Endothelial cell of umbilical vein (primary cell): Measurements from ENCODE around the gene TMTC1.

Source experiments
- EZH2 ChIP-seq: IDR thresholded peaks from 2 replicates; pipeline ENCODE4 v1.6.1; 2012; ENCODE audit warnings: borderline replicate concordance, low read depth, mild to moderate bottlenecking, moderate library complexity, low read length, inconsistent platforms; ENCODE audit not compliant: severe bottlenecking
- MAX ChIP-seq: IDR thresholded peaks from 2 replicates; pipeline ENCODE4 v1.6.1; 2011; ENCODE audit not compliant: insufficient read depth, insufficient read length
- POLR2A ChIP-seq: IDR thresholded peaks from 2 replicates; pipeline ENCODE4 v1.6.1; 2012; ENCODE audit warnings: low read depth, mild to moderate bottlenecking, control low read depth, low read length
- POLR2AphosphoS5 ChIP-seq: IDR thresholded peaks from 2 replicates; pipeline ENCODE4 v1.6.1; 2012; ENCODE audit warnings: low read depth, mild to moderate bottlenecking, control low read depth, low read length, moderate library complexity; ENCODE audit not compliant: insufficient read depth
- TF ChIP-seq, protein P1 (sequence below), 2 donors: IDR thresholded peaks; 1 replicate in 1 of 2; 2 replicates in 1 of 2; pipeline ENCODE4 v1.5.1; 2011; ENCODE audit warnings: low read length in 2 of 2, mild to moderate bottlenecking in 2 of 2, moderate library complexity in 2 of 2, control low read depth in 1 of 2, inconsistent platforms in 1 of 2, low read depth in 1 of 2; ENCODE audit not compliant: insufficient read depth in 1 of 2; ENCODE audit errors: extremely low read depth in 1 of 2

GRCh38 chr12:29725587-29726320 lies 58.0 kb downstream of the TMTC1 start:
- TF ChIP-seq, protein P1, sequence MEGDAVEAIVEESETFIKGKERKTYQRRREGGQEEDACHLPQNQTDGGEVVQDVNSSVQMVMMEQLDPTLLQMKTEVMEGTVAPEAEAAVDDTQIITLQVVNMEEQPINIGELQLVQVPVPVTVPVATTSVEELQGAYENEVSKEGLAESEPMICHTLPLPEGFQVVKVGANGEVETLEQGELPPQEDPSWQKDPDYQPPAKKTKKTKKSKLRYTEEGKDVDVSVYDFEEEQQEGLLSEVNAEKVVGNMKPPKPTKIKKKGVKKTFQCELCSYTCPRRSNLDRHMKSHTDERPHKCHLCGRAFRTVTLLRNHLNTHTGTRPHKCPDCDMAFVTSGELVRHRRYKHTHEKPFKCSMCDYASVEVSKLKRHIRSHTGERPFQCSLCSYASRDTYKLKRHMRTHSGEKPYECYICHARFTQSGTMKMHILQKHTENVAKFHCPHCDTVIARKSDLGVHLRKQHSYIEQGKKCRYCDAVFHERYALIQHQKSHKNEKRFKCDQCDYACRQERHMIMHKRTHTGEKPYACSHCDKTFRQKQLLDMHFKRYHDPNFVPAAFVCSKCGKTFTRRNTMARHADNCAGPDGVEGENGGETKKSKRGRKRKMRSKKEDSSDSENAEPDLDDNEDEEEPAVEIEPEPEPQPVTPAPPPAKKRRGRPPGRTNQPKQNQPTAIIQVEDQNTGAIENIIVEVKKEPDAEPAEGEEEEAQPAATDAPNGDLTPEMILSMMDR (IDR thresholded peaks at IDR 0.05; ENCODE audit: extremely low read depth in 1 of 2, insufficient read depth in 1 of 2, low read depth in 1 of 2, low read length in 2 of 2), result no peak
- no peak for TF ChIP-seq POLR2A
- TF ChIP-seq POLR2AphosphoS5, result no peak
- no peak for TF ChIP-seq MAX
- no peak for TF ChIP-seq EZH2
